Adrenal gland (tissue), 5 donors: ENCODE measurements around the gene TMEM132C.

Experiments used
- POLR2A ChIP-seq, 2 donors: fragments of 450-650 bp; IDR thresholded peaks; one replicate each; pipeline ENCODE4 v1.6.1; 2017; ENCODE audit warnings: antibody characterized with exemption in 2 of 2, mild to moderate bottlenecking in 2 of 2, moderate library complexity in 1 of 2
- TF ChIP-seq, protein P1 (sequence below), 6 experiments: fragments of 450-650 bp in 4 of 6; fragments of 200-600 bp in 2 of 6; sonication (generic) in 1 of 6; IDR thresholded peaks; 1 replicate in 5 of 6; 2 replicates in 1 of 6; pipeline versions ENCODE4 v1.5.1 to v1.8.0; 2016 to 2021; ENCODE audit warnings: antibody characterized with exemption in 6 of 6, mild to moderate bottlenecking in 2 of 6, moderate library complexity in 1 of 6
- donor health status: DM: no; HTN: no; CAD: no.

DNA sequence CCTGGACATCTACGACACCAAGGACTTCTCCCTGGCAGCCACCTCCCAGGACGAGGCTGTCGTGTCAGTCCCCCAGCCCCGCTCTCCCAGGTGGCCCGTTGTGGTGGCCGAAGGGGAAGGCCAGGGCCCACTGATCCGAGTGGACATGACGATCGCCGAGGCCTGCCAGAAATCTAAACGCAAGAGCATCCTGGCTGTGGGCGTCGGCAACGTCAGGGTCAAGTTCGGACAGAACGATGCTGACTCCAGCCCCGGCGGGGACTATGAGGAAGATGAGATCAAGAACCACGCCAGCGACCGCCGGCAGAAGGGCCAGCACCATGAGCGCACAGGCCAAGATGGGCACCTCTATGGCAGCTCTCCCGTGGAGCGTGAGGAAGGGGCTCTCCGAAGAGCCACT is 438.2 kb downstream of the TMEM132C start:
- TF ChIP-seq, protein P1, sequence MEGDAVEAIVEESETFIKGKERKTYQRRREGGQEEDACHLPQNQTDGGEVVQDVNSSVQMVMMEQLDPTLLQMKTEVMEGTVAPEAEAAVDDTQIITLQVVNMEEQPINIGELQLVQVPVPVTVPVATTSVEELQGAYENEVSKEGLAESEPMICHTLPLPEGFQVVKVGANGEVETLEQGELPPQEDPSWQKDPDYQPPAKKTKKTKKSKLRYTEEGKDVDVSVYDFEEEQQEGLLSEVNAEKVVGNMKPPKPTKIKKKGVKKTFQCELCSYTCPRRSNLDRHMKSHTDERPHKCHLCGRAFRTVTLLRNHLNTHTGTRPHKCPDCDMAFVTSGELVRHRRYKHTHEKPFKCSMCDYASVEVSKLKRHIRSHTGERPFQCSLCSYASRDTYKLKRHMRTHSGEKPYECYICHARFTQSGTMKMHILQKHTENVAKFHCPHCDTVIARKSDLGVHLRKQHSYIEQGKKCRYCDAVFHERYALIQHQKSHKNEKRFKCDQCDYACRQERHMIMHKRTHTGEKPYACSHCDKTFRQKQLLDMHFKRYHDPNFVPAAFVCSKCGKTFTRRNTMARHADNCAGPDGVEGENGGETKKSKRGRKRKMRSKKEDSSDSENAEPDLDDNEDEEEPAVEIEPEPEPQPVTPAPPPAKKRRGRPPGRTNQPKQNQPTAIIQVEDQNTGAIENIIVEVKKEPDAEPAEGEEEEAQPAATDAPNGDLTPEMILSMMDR (IDR thresholded peaks at IDR 0.05) = no peak
- TF ChIP-seq POLR2A (IDR thresholded peaks at IDR 0.05) = no peak
